Mesenchymal stem cell (in vitro differentiated cells and primary cell): ENCODE results near the gene PTER.

Source experiments
- DNase-seq: peaks from one replicate; pipeline ENCODE4 v3.0.0-alpha.2; 2013
- H2AFZ ChIP-seq: one replicate; pipeline ENCODE4 v1.6.1; 2013; ENCODE audit warnings: low read depth, mild to moderate bottlenecking, control low read depth, inconsistent platforms, low read length, moderate library complexity
- H2AK5ac ChIP-seq: 2 replicates; pipeline ENCODE4 v1.6.1; 2013; ENCODE audit warnings: low read length, moderate library complexity, mild to moderate bottlenecking, inconsistent platforms; ENCODE audit not compliant: severe bottlenecking
- H2BK120ac ChIP-seq: one replicate; pipeline ENCODE4 v1.6.1; 2013; ENCODE audit warnings: low read depth, mild to moderate bottlenecking, inconsistent platforms, low read length, moderate library complexity
- H2BK12ac ChIP-seq, 2 experiments: one replicate each; pipeline ENCODE4 v1.6.1; 2013; ENCODE audit warnings: inconsistent platforms in 2 of 2, low read length in 2 of 2, mild to moderate bottlenecking in 2 of 2, moderate library complexity in 2 of 2, control low read depth in 1 of 2
- H2BK15ac ChIP-seq: one replicate; pipeline ENCODE4 v1.6.1; 2013; ENCODE audit warnings: mild to moderate bottlenecking, low read depth, inconsistent platforms; ENCODE audit not compliant: poor library complexity, severe bottlenecking
- H2BK5ac ChIP-seq: 2 replicates; pipeline ENCODE4 v1.6.1; 2013; ENCODE audit warnings: low read depth, mild to moderate bottlenecking, low read length, control low read depth, inconsistent platforms; ENCODE audit not compliant: poor library complexity, severe bottlenecking
- H3K14ac ChIP-seq, 2 experiments: one replicate each; pipeline ENCODE4 v1.6.1; 2013; ENCODE audit warnings: inconsistent platforms in 2 of 2, low read length in 2 of 2, control low read depth in 1 of 2, mild to moderate bottlenecking in 1 of 2, moderate library complexity in 1 of 2
- H3K18ac ChIP-seq, 2 experiments: one replicate each; pipeline ENCODE4 v1.6.1; 2013; ENCODE audit warnings: inconsistent platforms in 2 of 2, low read length in 2 of 2, control low read depth in 1 of 2, low read depth in 1 of 2, mild to moderate bottlenecking in 1 of 2
- H3K23ac ChIP-seq, 2 experiments: one replicate each; pipeline ENCODE4 v1.6.1; 2013; ENCODE audit warnings: inconsistent platforms in 2 of 2, low read length in 2 of 2, mild to moderate bottlenecking in 2 of 2, moderate library complexity in 2 of 2, control low read depth in 1 of 2
- H3K27ac ChIP-seq: 2 replicates; pipeline ENCODE4 v1.5.1; 2013; ENCODE audit warnings: mild to moderate bottlenecking, moderate library complexity, low read length, control low read depth, inconsistent platforms; ENCODE audit not compliant: poor library complexity, severe bottlenecking
- H3K27me3 ChIP-seq, 2 experiments: 2 replicates each; pipeline versions ENCODE4 v1.6.1 to v1.7.0; 2013; ENCODE audit warnings: low read length in 2 of 2, mild to moderate bottlenecking in 2 of 2, moderate library complexity in 2 of 2, control low read depth in 1 of 2, inconsistent platforms in 1 of 2; ENCODE audit not compliant: control insufficient read depth in 1 of 2, insufficient read depth in 1 of 2
- H3K36me3 ChIP-seq, 2 experiments: 2 replicates each; pipeline versions ENCODE4 v1.6.1 to v1.7.0; 2013; ENCODE audit warnings: low read length in 2 of 2, control low read depth in 1 of 2, inconsistent platforms in 1 of 2, low read depth in 1 of 2, mild to moderate bottlenecking in 1 of 2; ENCODE audit not compliant: insufficient read depth in 2 of 2, control insufficient read depth in 1 of 2
- H3K4ac ChIP-seq, 2 experiments: one replicate each; pipeline ENCODE4 v1.6.1; 2013; ENCODE audit warnings: inconsistent platforms in 2 of 2, low read length in 2 of 2, mild to moderate bottlenecking in 2 of 2, moderate library complexity in 2 of 2, control low read depth in 1 of 2, low read depth in 1 of 2
- H3K4me1 ChIP-seq: 2 replicates; pipeline ENCODE4 v1.6.1; 2013; ENCODE audit warnings: low read depth, low read length, control low read depth; ENCODE audit not compliant: control insufficient read depth, insufficient read depth
- H3K4me2 ChIP-seq: 2 replicates; pipeline ENCODE4 v1.6.1; 2013; ENCODE audit warnings: low read length, mild to moderate bottlenecking, inconsistent platforms; ENCODE audit not compliant: poor library complexity, severe bottlenecking
- H3K4me3 ChIP-seq, 2 experiments: 2 replicates each; pipeline versions ENCODE4 v1.5.1 to v1.7.0; 2013; ENCODE audit warnings: low read length in 2 of 2, mild to moderate bottlenecking in 2 of 2, control low read depth in 1 of 2, low read depth in 1 of 2; ENCODE audit not compliant: insufficient read depth in 1 of 2
- H3K79me1 ChIP-seq: replicated peaks from 2 replicates; pipeline ENCODE4 v1.6.1; 2013; ENCODE audit warnings: mild to moderate bottlenecking, control low read depth, low read length, inconsistent platforms; ENCODE audit not compliant: poor library complexity, severe bottlenecking
- H3K9ac ChIP-seq: 2 replicates; pipeline ENCODE4 v1.7.0; 2013; ENCODE audit warnings: mild to moderate bottlenecking, low read length, moderate library complexity
- H3K9me3 ChIP-seq: 2 replicates; pipeline ENCODE4 v1.7.0; 2013; ENCODE audit warnings: mild to moderate bottlenecking, low read length; ENCODE audit not compliant: control insufficient read depth
- H4K8ac ChIP-seq: one replicate; pipeline ENCODE4 v1.6.1; 2013; ENCODE audit warnings: inconsistent platforms, mild to moderate bottlenecking, low read length, moderate library complexity
- H4K91ac ChIP-seq: one replicate; pipeline ENCODE4 v1.6.1; 2013; ENCODE audit warnings: mild to moderate bottlenecking, low read length, inconsistent platforms
- whole genome bisulfite sequencing: methylation state at CpG from one replicate; pipeline ENCODE4 v1.1.7; 2013; ENCODE audit warnings: mixed read lengths; 5-methylcytosine and 5-hydroxymethylcytosine counted together

PTER gene

GRCh38 chr10:16536155-16536554 is 99.3 kb downstream of the PTER start:
- Histone ChIP-seq H2BK12ac (no peak overlapping the region), H2BK120ac (no peak overlapping the region), H3K27ac (no peak overlapping the region), H3K36me3 (no peaks in the 10 kb centered on the region), H2BK15ac (no peak overlapping the region), H3K9me3 (no peaks in the 10 kb centered on the region), H3K23ac (no peak overlapping the region), H3K4ac (no peak overlapping the region), H2BK5ac (no peak overlapping the region), H3K18ac (no peak overlapping the region), H2AFZ (no peak overlapping the region), H3K4me2 (no peak overlapping the region), H2AK5ac (no peak overlapping the region), H3K4me3 (no peak overlapping the region), H3K14ac (no peak overlapping the region), H3K79me1 (no peaks in the 10 kb centered on the region), H3K9ac (no peak overlapping the region), H3K27me3 (peaks cover 4 to 10% of the 10 kb centered on the region in 2 experiments), H4K91ac (no peak overlapping the region), H4K8ac (no peak overlapping the region), H3K4me1 (no peaks in the 10 kb centered on the region)
- DNase-seq, result no peak
- WGBS, result 92% methylated on average over 5 of the region's 5 CpGs

- H3K4me2 ChIP-seq, result no peak overlapping the region
- no peak overlapping the region for H2BK120ac ChIP-seq
- no peak overlapping the region for H4K91ac ChIP-seq
- H3K79me1 ChIP-seq, result no peaks in the 10 kb centered on the region
- H2AFZ ChIP-seq, result no peak overlapping the region
- peaks cover 4 to 46% of the 10 kb centered on the region in 2 experiments for H3K27me3 ChIP-seq
- no peaks in the 10 kb centered on the region for H3K9me3 ChIP-seq
- H2AK5ac ChIP-seq, result no peak overlapping the region
- H3K9ac ChIP-seq, result no peak overlapping the region
- H2BK15ac ChIP-seq, result no peak overlapping the region
- H3K4ac ChIP-seq, result no peak overlapping the region
- no peak overlapping the region for H3K23ac ChIP-seq
- H4K8ac ChIP-seq, result no peak overlapping the region
- H3K4me3 ChIP-seq, result no peak overlapping the region
- no peak overlapping the region for H2BK12ac ChIP-seq
- H3K27ac ChIP-seq, result no peak overlapping the region
- no peak for DNase-seq
- H3K14ac ChIP-seq, result no peak overlapping the region
- 94% methylated on average over 3 of the region's 3 CpGs for WGBS
- no peaks in the 10 kb centered on the region for H3K36me3 ChIP-seq
- no peak overlapping the region for H2BK5ac ChIP-seq
- no peak overlapping the region for H3K18ac ChIP-seq
- no peaks in the 10 kb centered on the region for H3K4me1 ChIP-seq
These were observed 107.3 kb downstream of the PTER start for GRCh38 chr10:16544099-16544498.

- no peaks in the 10 kb centered on the region for H3K4me1 ChIP-seq
- H4K91ac ChIP-seq, result no peak overlapping the region
- no peaks in the 10 kb centered on the region for H3K79me1 ChIP-seq
- no peak overlapping the region for H3K18ac ChIP-seq
- no peak overlapping the region for H2AFZ ChIP-seq
- H3K9me3 ChIP-seq, result no peaks in the 10 kb centered on the region
- DNase-seq, result no peak
- H3K4me3 ChIP-seq, result no peak overlapping the region
- no peak overlapping the region for H2BK15ac ChIP-seq
- no peak overlapping the region for H2BK5ac ChIP-seq
- H2BK120ac ChIP-seq, result no peak overlapping the region
- H3K23ac ChIP-seq, result no peak overlapping the region
- no peaks in the 10 kb centered on the region for H3K36me3 ChIP-seq
- H3K27ac ChIP-seq, result no peak overlapping the region
- H3K4me2 ChIP-seq, result no peak overlapping the region
- no peak overlapping the region for H2AK5ac ChIP-seq
- WGBS, result 75% methylated on average over 3 of the region's 4 CpGs
- H3K27me3 ChIP-seq, result peaks cover 0 to 45% of the 10 kb centered on the region in 2 experiments
- no peak overlapping the region for H3K9ac ChIP-seq
- no peak overlapping the region for H2BK12ac ChIP-seq
- no peak overlapping the region for H3K14ac ChIP-seq
- no peak overlapping the region for H4K8ac ChIP-seq
- no peak overlapping the region for H3K4ac ChIP-seq
These were observed 107.8 kb downstream of the PTER start for GRCh38 chr10:16544591-16544990.

- Histone ChIP-seq H3K36me3 (no peaks in the 10 kb centered on the region), H3K27me3 (peaks cover 0 to 42% of the 10 kb centered on the region in 2 experiments), H4K8ac (no peak overlapping the region), H3K4me3 (no peak overlapping the region), H4K91ac (no peak overlapping the region), H3K79me1 (no peaks in the 10 kb centered on the region), H2BK120ac (no peak overlapping the region), H3K4ac (no peak overlapping the region), H3K4me2 (no peak overlapping the region), H3K14ac (no peak overlapping the region), H3K9me3 (no peaks in the 10 kb centered on the region), H2BK5ac (no peak overlapping the region), H3K18ac (no peak overlapping the region), H2AK5ac (no peak overlapping the region), H3K27ac (no peak overlapping the region), H3K9ac (no peak overlapping the region), H2AFZ (no peak overlapping the region), H3K23ac (no peak overlapping the region), H3K4me1 (no peaks in the 10 kb centered on the region), H2BK15ac (no peak overlapping the region), H2BK12ac (no peak overlapping the region)
- peak; percentile 34 for DNase-seq
- 41% methylated on average over 3 of the region's 7 CpGs for WGBS
These were observed 108.4 kb downstream of the PTER start for GRCh38 chr10:16545116-16545736.
